ENCODE results near the gene CWC25.

Gene CWC25

GRCh38 chr17:38824899-38825761, at the start of gene CWC25:
Gene CWC25 (minus strand): TSS chr17:38825321. CDS start chr17:38825183, 138 bp downstream.
- peak; percentile 88 for DNase-seq (ENCODE audit: low read depth)
- H3K4me3 ChIP-seq (ENCODE audit: low read depth, low read length), result peak within 1 kb of the TSS; percentile 100
- TF ChIP-seq, protein P1, sequence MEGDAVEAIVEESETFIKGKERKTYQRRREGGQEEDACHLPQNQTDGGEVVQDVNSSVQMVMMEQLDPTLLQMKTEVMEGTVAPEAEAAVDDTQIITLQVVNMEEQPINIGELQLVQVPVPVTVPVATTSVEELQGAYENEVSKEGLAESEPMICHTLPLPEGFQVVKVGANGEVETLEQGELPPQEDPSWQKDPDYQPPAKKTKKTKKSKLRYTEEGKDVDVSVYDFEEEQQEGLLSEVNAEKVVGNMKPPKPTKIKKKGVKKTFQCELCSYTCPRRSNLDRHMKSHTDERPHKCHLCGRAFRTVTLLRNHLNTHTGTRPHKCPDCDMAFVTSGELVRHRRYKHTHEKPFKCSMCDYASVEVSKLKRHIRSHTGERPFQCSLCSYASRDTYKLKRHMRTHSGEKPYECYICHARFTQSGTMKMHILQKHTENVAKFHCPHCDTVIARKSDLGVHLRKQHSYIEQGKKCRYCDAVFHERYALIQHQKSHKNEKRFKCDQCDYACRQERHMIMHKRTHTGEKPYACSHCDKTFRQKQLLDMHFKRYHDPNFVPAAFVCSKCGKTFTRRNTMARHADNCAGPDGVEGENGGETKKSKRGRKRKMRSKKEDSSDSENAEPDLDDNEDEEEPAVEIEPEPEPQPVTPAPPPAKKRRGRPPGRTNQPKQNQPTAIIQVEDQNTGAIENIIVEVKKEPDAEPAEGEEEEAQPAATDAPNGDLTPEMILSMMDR (IDR thresholded peaks at IDR 0.05; ENCODE audit: control insufficient read depth, extremely low read depth, insufficient read depth), result no peak

DNA sequence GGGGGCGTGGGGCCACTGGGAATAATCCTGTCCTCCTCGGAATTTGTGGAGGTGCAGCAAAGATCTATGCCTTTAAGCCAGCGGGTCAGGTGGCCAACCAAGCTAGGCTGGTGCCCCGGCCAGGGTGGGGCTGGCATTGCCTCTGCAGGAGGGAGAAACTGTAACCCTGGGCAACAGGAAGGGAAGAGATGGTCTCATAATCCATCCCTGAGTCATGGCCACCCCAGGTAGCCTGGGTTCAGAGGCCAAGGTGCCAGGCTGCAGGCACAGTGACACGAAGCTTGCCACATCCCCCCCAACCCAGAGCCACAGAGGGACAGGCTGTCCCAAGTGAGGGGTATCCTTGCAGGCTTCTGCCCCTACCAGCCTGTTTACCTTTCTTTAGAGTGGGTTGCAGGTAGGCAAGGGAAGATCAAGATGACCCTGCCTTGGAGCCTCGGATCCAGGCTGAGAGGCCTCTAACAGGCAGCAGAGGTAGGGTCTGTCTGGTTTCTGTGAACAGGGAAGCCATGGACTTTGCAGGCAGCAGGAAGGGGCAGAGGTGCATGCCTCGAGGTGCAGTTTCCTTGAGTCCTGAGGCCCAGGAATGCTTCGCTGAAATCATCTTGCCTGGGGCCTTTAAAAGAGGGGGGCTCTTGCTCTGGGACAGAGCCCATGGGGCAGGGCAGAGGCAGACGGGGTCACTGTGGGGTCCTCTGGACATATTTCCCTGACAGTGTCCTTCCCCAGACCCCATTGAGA, 48.7 kb upstream of the CWC25 start:
- TF ChIP-seq, protein P1 (IDR thresholded peaks at IDR 0.05; ENCODE audit: control insufficient read depth, extremely low read depth, insufficient read depth), result no peak
- no peak overlapping the region for H3K4me3 ChIP-seq (ENCODE audit: low read depth, low read length)
- no peak for DNase-seq (ENCODE audit: low read depth)

- no peak overlapping the region for H3K4me3 ChIP-seq (ENCODE audit: low read depth, low read length)
- TF ChIP-seq, protein P1 (IDR thresholded peaks at IDR 0.05; ENCODE audit: control insufficient read depth, extremely low read depth, insufficient read depth), result no peak
- DNase-seq (ENCODE audit: low read depth), result no peak
These were observed 47.7 kb upstream of the CWC25 start for GRCh38 chr17:38872671-38873385.

DNA sequence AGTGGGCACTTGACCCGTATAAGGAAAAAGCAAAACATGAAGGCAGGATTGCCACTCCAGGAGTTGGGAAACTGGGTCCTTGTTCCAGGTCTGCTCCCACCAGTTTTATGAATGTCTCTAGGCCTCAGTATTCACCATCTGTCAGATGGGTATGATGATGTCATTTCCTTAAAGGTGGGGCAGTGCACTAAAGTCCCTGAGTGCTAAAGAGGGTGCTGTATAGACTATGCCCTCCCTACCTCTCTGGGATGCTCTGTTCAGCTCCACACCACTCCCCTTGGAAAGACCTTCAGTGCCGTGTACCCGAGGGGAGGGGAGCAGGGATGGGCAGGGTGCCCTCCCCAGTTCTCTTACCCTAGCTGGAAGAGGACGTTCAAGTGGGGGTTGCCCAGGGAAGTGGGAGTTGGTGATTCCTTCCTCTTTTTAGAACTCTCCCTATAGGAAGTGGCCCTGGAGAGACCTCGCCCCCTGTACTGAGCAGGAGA, 46.9 kb upstream of the CWC25 start:
- no peak for DNase-seq (ENCODE audit: low read depth)
- TF ChIP-seq, protein P1 (IDR thresholded peaks at IDR 0.05; ENCODE audit: control insufficient read depth, extremely low read depth, insufficient read depth), result no peak
- H3K4me3 ChIP-seq (ENCODE audit: low read depth, low read length), result peak overlapping the region; percentile 99

DNA sequence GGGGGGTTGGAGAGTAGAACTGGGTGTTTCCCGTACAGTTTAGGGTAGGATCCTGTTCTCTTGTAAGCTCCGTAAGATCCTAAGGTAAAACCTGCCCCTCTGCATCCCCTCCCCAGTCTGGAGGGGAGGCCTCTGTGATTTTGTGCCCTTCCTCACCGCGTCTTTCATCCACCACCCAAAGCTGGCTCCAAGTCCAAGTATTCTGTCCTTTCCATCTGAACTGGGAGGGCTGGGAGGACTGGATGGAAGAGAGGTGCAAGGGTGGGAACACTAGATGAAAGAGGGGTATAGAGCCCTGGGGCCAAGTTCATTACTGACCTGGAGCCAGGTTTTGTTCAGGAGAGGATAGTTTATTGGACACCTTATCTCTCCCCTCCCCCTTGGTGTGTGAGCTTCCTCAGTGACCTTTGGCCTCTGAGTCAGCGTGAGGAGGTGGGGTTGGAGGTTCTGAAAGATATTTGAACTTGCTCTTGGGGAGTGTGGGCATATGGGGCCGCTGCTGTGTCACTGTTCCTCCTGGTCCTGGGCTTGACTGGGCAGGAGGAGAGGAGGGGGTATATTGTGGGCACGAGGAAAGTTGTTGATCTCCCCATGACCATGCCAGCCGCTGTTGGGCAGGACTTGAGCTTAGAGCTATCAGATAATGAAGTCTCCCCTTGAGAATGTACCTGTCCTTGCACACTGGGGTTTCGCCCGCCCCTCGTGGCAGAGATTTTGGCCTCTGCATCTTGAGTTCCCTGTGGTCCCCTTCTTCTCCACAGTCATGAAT, 46.3 kb upstream of the CWC25 start:
- TF ChIP-seq, protein P1 (IDR thresholded peaks at IDR 0.05; ENCODE audit: control insufficient read depth, extremely low read depth, insufficient read depth), result peak; percentile 38; the same call in 1 of the 2 replicates
- DNase-seq (ENCODE audit: low read depth), result peak; percentile 59
- H3K4me3 ChIP-seq (ENCODE audit: low read depth, low read length), result peak overlapping the region; percentile 99

All from LNCaP clone FGC (cell line).